GM21528 (cell line): ENCODE measurements around the gene PAF1.
"Not testable (repeated sequence)": the region's sequence is repeated elsewhere in the genome, so short reads cannot be mapped to it uniquely, and the experiment has no call there.

Source experiments
- ATAC-seq: cut with Tn5 transposase; IDR thresholded peaks from one replicate; pipeline ENCODE4 v1.9.1; 2021; ENCODE audit warnings: mild to moderate bottlenecking, moderate library complexity; ENCODE audit not compliant: unreplicated experiment, low FRiP score

Gene PAF1

DNA sequence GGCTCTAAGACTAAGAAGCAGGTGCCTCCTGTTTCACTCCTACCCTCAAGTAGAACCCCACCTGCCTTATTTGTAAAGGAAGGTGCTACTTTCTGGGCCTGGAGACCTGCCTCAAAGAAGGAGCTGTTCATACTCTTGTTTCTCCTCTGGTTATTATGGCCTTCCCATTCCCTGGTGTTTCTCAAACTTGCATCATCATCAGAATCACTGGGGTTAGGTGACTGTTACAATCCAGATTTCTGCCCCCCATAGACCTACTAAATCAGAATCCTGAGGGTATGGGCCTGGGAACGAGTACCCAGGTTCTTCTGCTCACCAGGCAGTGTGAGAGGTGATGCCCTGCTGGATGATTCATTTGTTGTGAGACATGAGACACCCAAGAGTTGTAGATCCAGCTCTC lies 30.3 kb downstream of the PAF1 start:
- ATAC-seq = no peak

DNA sequence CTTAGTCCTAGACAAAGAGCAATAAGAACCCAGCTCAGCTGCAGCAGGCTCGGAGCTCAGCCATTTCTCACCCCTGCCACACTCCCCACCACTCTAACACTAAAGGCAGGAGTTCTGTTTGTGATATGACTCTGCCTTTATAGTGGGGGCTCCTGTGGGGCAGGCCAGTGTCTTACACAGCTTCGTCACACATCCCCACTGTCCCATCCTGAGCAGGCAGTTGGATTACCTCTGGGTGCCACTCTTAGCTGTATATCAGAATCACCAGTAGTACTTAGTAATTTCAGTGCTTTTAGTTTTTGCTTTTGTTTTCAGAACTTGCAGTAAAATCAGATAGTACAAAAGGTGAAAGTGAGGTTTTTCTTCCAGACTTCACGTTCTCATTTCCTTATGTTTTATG lies 31.9 kb downstream of the PAF1 start:
- no peak for ATAC-seq

DNA sequence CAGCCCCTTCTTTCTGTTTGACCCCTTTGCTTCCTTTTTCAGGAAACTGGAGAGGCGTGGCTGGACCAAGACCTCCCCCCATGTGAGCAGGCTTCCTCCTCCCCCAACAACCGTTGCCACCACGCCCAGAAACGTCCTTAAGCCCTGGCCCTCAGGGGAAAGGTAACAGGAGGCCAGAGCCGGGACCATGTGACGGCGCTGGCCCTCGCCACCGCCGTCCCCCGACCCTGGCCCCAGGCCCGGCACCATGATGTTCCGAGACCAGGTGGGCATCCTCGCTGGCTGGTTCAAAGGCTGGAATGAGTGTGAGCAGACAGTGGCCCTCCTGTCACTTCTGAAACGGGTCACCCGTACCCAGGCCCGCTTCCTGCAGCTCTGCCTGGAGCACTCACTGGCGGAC lies 34.3 kb downstream of the PAF1 start:
- ATAC-seq = no peak

DNA sequence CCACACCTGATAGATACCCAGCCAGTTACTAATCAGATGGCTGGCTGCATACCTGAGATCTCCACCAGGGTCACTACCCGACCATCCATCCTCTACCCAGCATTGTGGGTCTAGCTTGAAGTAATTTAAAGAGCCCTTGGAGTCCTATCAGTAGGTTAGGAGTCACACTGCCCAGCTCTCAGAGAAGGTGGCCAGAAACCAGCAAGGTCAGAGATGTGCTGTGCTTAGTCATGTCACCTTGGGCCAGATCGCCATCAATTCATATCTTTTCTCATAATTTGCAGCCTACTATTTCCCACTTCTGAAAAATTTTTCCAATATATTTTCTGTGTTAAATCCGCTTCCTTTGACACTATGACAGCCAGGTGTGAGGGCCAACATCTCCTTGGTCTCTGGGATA lies 34.8 kb downstream of the PAF1 start:
- ATAC-seq = no peak

DNA sequence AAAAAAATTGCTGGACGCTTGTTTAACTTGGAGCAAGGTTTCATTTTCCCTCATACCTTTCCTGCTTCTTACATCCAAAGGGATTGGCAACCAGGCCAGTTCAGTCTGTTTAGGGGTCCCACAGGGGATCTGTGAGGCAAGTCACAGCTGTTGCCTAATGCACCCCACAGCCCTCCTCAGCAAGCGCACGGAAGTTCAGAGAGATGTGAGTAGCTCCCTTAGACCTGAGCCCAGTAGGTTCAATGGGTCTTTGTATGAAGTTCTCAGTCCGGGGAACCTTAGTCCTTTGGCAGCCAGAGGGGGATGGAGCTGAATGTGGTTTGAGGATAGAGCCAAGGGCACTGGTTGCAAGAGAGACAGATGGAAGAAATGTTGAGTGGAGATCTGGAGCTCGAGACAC lies 35.7 kb downstream of the PAF1 start:
- no peak for ATAC-seq

DNA sequence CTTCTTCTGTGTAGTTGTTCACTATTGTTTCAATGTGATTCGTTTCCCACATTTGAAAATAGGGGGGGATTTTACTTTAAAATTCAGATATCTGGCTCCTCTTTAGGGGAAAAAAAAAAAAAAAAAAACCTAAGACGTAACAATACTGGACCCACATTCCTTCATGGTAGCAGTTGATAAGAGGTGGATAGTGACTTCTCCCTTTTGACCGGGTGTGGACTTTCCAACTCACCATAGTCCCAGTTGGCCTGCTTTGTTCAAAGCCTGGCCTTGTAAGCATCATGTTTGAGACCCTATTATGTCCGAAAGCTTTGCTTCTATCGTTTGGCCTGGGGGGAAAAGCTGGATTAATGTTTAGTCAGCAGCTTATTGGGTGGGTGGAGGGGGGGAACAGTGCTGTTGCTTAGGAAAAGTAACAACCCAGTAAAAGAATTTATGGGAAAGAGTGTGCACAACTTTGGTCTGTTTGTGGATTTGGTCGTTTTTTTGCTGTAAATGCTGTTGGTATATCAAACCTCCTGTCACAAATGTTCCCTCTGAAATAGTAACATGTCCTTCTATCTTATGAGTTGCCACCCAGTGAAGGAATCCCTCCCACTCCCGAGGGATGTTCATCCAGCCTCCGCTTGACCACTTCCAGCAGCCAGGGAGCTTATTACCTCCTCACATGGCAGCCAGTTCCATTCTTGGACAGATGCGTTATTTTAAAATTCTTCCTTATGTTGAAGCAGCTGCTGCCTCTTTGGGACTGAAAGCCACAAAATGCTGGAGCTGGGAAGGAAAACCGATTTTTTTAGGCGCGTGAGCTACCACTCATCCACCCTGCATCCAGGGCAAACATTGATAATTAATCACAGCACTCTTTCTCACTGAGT lies 38.3 kb downstream of the PAF1 start:
- no peak for ATAC-seq

DNA sequence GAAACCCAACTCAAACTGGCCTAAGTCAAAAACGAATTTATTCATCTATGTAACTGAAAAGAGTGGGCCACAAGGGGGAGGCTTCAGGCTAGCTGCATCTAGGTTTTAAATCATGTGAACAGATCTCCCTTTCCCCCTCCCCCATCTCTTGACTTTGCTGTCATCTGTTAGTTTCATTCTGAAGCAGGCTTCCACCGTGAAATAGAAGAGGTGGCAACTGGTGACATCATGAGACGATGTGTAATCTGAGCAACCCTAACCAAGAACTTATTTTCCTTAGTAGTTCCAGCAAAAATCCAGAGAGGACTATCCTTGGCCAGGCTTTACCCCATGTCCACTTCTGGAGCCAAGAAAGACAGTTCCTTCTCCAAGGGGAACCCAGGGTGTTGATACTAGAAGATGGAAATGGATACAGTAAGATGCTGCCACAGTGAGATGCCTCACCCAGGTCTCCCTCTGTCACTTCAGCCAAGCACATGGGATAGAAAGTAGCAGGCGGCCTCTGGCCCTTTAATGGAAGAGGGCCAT lies 39.3 kb downstream of the PAF1 start:
- ATAC-seq = peak; percentile 61

DNA sequence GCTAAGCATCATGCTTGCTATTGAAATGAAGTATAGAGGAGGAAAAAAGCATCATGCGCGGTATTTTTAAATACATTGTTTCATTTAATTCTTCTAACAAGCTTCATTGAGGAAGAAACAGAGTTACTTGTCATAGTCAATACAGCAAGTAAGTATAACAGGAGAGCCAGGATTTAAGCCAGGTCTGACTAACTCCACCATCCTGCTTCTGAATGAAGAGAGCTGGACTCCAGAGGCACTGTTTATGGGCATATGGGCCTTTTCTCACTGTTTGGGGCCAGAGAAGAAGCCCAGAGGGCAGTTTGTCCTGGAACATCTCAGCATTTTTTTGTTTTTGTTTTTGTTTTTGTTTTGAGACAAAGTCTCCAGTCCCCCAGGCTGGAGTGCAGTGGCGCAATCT lies 40.8 kb downstream of the PAF1 start:
- ATAC-seq = no peak

DNA sequence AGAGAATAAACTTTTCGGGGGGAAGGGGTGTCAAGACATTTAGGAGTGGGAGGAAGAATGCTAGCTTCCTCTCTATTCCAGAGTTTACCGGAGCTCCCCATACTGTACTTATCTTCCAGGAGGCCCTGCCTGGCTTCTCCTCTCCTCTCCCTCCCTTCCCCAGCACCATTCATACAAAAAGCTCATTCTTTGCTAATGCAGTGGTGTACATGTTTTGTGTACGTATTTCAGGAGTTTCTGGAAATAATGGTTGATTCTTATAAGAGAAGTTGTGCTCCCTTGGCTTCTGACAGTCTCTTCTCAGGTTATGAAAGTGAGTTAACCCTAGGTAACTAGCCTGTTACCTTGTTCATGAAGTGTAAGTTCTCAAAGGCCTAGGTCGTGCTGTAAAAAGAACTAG lies 41.6 kb downstream of the PAF1 start:
- ATAC-seq = no peak

DNA sequence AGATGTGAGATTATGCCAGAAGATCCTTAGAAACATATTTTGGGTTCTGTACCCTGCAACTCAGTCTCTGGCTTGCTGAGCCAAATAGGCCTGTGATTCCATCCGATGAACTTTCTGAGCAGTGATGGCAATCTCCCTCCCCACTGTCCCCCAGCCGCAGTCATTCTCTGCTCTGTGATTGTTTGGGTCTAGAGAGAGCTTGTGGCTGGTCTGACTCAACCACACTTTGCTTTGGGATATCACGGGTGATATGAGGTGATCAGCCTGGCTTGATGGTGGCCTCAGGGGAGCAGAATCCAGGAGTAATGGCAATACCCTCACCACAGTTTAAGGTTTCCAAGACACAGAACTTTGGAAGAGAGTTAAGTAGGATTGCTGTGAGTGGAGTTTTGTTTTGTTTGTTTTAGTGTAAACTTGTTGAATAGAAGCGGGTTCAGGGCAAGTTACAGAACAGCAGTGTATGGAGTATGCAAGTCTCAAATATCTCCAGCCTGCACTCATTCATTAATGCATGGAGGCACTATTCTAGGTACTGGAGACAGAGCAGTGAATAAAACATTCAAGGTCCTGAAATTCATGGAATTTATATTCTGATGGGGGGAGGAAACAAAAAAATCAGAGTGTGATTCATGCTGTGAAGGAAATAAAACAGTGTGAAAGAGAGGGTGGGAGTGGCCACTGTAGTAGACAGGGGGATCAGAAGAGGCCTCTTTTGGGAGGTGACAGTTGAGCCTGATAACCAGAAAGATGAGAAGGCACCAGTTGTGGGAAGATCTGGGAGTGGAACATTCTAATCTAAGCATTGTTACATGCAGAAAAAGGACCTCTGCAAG lies 43.4 kb downstream of the PAF1 start:
- no peak for ATAC-seq

DNA sequence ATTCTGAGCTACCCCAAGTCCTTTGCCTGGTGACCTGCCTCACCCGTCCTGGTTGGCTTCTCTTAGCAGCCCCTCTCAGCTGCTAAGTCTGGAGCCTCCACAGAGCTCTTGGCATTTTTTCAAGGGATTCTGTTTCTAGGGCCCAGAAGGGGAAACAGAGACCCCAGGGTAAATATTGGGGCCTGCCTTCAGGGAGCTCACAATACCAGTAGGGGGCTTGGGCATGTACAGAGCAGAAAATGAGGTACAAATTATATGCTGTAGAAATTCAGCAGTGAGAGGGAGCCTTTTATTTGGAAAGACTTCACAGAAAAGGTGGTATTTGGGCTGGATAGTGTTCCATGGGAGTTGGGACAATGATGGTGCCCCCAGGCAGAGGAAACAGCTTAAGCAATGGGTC lies 45.0 kb downstream of the PAF1 start:
- ATAC-seq = no peak

DNA sequence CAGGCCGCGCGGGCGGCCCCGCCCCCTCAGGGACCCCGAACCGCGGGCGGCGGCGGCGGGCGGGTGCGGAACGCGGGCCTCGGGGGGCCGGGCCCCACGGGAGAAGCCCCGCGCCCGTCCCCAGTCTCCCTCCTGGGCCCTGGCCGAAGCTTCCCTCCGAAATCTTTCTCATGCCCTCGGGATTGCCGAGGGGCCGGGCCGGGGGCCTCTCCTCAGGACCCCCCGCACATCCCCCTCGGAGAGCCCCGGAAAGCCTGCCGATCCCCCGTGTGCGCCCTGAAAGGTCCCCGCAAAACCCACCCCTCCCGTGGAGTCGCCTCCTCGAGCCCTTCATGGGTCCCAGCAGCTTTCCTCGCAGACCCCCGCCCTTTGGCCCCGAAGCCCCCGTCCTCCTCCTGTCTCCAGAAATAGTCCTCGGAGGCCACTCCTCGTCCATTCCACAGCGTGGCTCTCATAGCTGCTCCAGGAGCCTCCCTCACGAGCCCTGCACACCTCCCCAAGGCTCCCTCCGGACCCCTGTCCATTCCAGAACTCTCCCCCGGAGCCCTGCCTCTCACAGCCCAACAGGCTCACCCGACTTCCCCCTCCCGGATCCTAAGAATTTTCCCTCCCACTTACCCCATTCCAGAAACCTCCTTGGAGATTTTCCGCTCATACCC lies 48.1 kb downstream of the PAF1 start:
- no peak for ATAC-seq

DNA sequence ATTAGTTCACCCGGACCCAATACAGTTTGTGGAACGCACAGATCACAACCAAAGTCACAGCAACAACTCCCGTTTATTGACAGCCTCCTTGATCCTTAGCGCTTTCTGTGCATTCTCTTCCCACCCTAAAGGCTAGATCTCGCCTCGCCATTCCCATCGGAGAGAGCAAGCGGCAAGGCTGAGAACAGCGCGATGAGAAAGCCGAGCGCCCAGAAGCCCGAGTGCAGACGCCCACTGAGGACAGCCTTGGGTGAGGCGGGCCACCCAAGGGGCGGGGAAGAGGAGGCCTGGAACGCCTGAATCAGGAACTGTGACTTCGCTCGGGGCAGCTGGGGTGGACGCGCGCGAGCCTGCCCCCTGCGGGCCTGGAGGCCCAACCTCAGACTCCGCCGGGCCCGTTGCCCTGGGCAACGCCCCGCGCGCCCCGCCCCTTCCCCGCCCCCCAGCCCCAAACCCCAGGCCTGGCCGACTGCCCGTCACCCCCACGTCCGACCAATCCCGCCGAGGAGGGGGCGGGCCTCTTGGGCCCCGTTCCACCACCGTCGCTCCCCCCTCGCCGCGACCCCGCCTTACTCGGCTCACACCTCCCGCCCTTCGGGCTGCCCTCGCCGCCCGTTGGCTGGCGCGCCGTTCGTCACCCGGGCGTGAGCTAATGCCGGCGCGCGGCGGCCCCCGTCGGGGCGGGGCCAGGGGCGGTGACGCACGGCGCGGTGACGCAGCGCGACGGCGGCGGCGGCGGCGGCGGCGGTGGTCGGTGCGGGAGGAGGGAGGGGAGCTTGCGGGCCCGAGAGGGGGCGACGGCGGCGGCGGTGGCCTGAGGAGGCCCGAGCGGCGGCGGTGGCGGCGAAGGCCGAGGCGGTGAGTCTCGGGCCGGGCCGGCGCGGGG lies 48.9 kb downstream of the PAF1 start, which contains the start of gene SAMD4B:
SAMD4B (plus strand) TSS at position 703 of the 886 bp plus-strand sequence. CDS start 14,473 bp downstream, outside the sequence.
- ATAC-seq = peak; percentile 84

DNA sequence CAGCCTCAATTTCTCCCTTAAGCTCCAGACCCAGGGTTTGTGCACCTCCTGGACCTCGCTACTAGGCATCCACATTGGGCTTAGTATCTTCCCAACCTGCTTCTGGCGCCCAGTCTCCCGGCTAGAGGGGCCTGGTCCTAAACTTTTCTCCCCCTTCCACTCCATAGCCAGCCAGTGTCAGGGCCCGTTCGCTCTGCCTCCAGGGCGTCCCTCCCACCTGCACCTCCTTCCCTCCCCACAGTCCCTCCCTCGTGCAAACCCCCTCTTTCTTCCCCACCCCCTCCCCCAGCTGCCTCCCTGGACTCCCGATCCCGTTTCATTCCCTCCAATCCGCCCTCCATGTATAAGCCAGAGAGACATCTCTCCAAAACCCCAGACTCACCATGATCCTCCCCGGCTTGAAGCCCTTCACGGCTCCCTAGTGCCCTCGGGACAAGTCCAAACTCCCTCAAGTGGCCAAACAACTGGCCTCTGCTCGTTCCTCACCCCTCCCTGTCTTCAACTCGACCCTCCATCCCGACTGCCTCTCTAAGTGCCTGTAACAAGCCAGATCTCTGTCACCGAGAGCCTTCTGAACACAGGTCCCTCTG lies 49.7 kb downstream of the PAF1 start:
- ATAC-seq = peak; percentile 9

DNA sequence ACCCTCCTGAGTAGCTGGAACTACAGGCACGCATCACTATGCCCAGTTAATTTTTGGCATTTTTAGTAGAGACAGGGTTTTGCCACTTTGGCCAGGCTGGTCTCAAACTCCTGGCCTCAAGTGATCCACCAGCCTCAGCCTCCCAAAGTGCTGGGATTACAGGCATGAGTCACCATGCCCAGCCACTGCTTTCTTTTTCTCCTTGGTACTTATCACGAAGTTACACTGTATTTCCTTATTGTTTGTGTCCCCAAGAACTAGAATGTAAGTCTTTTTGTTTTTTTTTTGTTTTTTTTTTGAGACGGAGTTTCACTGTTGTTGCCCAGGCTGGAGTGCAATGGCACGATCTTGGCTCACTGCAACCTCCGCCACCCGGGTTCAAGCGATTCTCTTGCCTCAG lies 50.8 kb downstream of the PAF1 start:
- ATAC-seq = not testable (repeated sequence)

DNA sequence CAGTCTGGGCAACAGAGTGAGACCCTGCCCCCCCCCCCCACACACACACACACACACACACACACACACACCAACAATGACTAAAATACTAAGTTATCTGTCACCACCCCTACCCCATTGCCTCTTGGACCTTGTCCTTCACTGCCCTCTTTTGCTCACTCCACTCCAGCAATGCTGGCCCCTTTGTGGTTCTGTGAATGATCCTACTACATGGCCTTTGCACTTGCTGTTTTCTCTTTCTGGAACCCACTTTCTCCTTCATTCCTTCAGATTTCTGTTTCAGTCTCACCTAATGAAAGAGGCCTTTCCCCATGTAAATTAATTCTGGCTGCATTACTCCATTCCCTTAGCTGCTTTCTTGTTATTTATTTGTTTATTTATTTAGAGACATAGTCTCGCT lies 51.2 kb downstream of the PAF1 start:
- ATAC-seq = no peak

DNA sequence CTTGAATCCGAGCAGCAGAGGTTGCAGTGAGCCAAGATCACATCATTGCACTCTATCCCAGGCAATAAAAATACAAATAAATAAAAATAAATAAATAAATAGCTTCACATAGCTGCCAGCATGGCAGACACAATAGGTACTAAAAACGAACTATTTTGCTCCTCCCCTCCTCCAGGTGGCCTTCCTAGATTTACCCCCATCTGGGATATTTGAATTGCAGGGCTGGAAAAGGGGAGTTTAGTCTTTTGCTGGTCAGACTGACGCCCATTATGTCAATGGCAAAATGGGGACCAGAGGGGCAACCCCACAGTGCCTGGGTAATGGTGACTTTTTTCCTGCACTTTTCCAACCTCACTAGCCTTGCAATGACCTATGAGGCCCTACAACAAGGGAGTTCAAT lies 54.4 kb downstream of the PAF1 start:
- ATAC-seq = no peak
